Suppressor macrophage treated with lipopolysaccharide for 4 hours (primary cell): ENCODE data around the gene HIVEP3.

Experiments used
- DNase-seq: peaks from one replicate; pipeline ENCODE4 v3.0.0-alpha.2; 2020

The HIVEP3 gene

GRCh38 chr1:41540886-41541591 lies 377.7 kb downstream of the HIVEP3 start:
- peak; percentile 72 for DNase-seq

GRCh38 chr1:41539999-41540398 lies 378.7 kb downstream of the HIVEP3 start:
- DNase-seq, result no peak

GRCh38 chr1:41539418-41539805 lies 379.3 kb downstream of the HIVEP3 start:
- DNase-seq, result no peak

GRCh38 chr1:41538741-41539417 lies 379.8 kb downstream of the HIVEP3 start:
- no peak for DNase-seq

GRCh38 chr1:41537788-41538351 lies 380.9 kb downstream of the HIVEP3 start:
- DNase-seq, result no peak

- no peak for DNase-seq
Measured at GRCh38 chr1:41537251-41537650, 381.5 kb downstream of the HIVEP3 start.

GRCh38 chr1:41536361-41536802 lies 382.3 kb downstream of the HIVEP3 start:
- no peak for DNase-seq

GRCh38 chr1:41535716-41536115 lies 383.0 kb downstream of the HIVEP3 start:
- peak; percentile 35 for DNase-seq

GRCh38 chr1:41535276-41535675 lies 383.4 kb downstream of the HIVEP3 start:
- no peak for DNase-seq

- no peak for DNase-seq
Measured at GRCh38 chr1:41534181-41535076, 384.3 kb downstream of the HIVEP3 start.

- no peak for DNase-seq
Measured at GRCh38 chr1:41533731-41534080, 385.0 kb downstream of the HIVEP3 start.

- no peak for DNase-seq
Measured at GRCh38 chr1:41533016-41533730, 385.5 kb downstream of the HIVEP3 start.

- DNase-seq, result no peak
Measured at GRCh38 chr1:41532206-41532975, 386.3 kb downstream of the HIVEP3 start.

- DNase-seq, result no peak
Measured at GRCh38 chr1:41530411-41530810, 388.3 kb downstream of the HIVEP3 start.

GRCh38 chr1:41529621-41530395 lies 388.9 kb downstream of the HIVEP3 start:
- no peak for DNase-seq

GRCh38 chr1:41528726-41529605 lies 389.8 kb downstream of the HIVEP3 start:
- no peak for DNase-seq

GRCh38 chr1:41528106-41528505 lies 390.6 kb downstream of the HIVEP3 start:
- no peak for DNase-seq

- DNase-seq, result no peak
Measured at GRCh38 chr1:41526956-41527561, 391.7 kb downstream of the HIVEP3 start.

- no peak for DNase-seq
Measured at GRCh38 chr1:41525891-41526587, 392.7 kb downstream of the HIVEP3 start.
